HEK293T (cell line): ENCODE measurements around the gene RAD51B.

Experiments used
- CTCF ChIA-PET: fragments of 350-600 bp; formaldehyde crosslinking; extraction: SDS; loops from one replicate; lab custom pipeline; 2021; ENCODE audit warnings: antibody characterized with exemption, inconsistent platforms; lab: Yijun Ruan, JAX
- POLR2A ChIA-PET: fragments of 350-600 bp; formaldehyde crosslinking; extraction: SDS; loops from one replicate; lab custom pipeline; 2020; ENCODE audit warnings: antibody characterized with exemption, inconsistent platforms; lab: Yijun Ruan, JAX
- DNase-seq: peaks from one replicate; pipeline ENCODE4 v3.0.0; 2012; ENCODE audit warnings: mixed read lengths; ENCODE audit errors: extremely low spot score
- ARNT ChIP-seq: fragments of 450-650 bp; IDR thresholded peaks from 2 replicates; pipeline ENCODE4 v1.6.1; 2017; ENCODE audit warnings: mild to moderate bottlenecking
- BHLHE40 ChIP-seq: fragments of 450-650 bp; IDR thresholded peaks from 2 replicates; pipeline ENCODE4 v1.6.1; 2016; ENCODE audit warnings: mild to moderate bottlenecking, moderate library complexity, borderline replicate concordance
- CTBP1 ChIP-seq: fragments of 450-650 bp; IDR thresholded peaks from 2 replicates; pipeline ENCODE4 v1.6.1; 2016; ENCODE audit warnings: borderline replicate concordance
- ELF4 ChIP-seq: fragments of 450-650 bp; IDR thresholded peaks from 2 replicates; pipeline ENCODE4 v1.6.1; 2017; ENCODE audit warnings: antibody characterized with exemption
- FOXA1 ChIP-seq: fragments of 450-650 bp; IDR thresholded peaks from 2 replicates; pipeline ENCODE4 v1.6.1; 2016; ENCODE audit warnings: mild to moderate bottlenecking
- FOXK2 ChIP-seq: fragments of 450-650 bp; IDR thresholded peaks from 2 replicates; pipeline ENCODE4 v1.6.1; 2016; ENCODE audit warnings: mild to moderate bottlenecking
- FOXM1 ChIP-seq: fragments of 450-650 bp; IDR thresholded peaks from 2 replicates; pipeline ENCODE4 v1.6.1; 2017; ENCODE audit warnings: mild to moderate bottlenecking, borderline replicate concordance
- HDGF ChIP-seq: fragments of 450-650 bp; IDR thresholded peaks from 2 replicates; pipeline ENCODE4 v1.6.1; 2017; ENCODE audit warnings: antibody characterized with exemption, borderline replicate concordance
- L3MBTL2 ChIP-seq: fragments of 450-650 bp; conservative IDR thresholded peaks from 2 replicates; pipeline ENCODE4 v1.6.1; 2016; ENCODE audit warnings: mild to moderate bottlenecking
- LEF1 ChIP-seq: fragments of 450-650 bp; IDR thresholded peaks from 2 replicates; pipeline ENCODE4 v1.6.1; 2017; ENCODE audit warnings: mild to moderate bottlenecking, borderline replicate concordance
- NFRKB ChIP-seq: fragments of 450-650 bp; IDR thresholded peaks from 2 replicates; pipeline ENCODE4 v1.6.1; 2016; ENCODE audit warnings: mild to moderate bottlenecking, moderate library complexity
- PKNOX1 ChIP-seq: fragments of 450-650 bp; IDR thresholded peaks from 2 replicates; pipeline ENCODE4 v1.6.1; 2016
- SP1 ChIP-seq: fragments of 450-650 bp; IDR thresholded peaks from 2 replicates; pipeline ENCODE4 v1.6.1; 2017
- SUZ12 ChIP-seq: fragments of 450-650 bp; IDR thresholded peaks from 2 replicates; pipeline ENCODE4 v1.6.1; 2016; ENCODE audit warnings: mild to moderate bottlenecking
- TARDBP ChIP-seq: fragments of 450-650 bp; IDR thresholded peaks from 2 replicates; pipeline ENCODE4 v1.6.1; 2016
- ZNF384 ChIP-seq: fragments of 450-650 bp; IDR thresholded peaks from 2 replicates; pipeline ENCODE4 v1.6.1; 2016

The RAD51B gene

GRCh38 chr14:68368850-68369249 is 549.3 kb downstream of the RAD51B start:
- DNase-seq: no peak
- CTCF ChIA-PET: no interaction called here
- POLR2A ChIA-PET: no interaction called here
- TF ChIP-seq HDGF: no peak
- TF ChIP-seq ELF4: no peak
- TF ChIP-seq SUZ12: no peak
- no peak for TF ChIP-seq ARNT
- TF ChIP-seq PKNOX1: no peak
- no peak for TF ChIP-seq BHLHE40
- TF ChIP-seq NFRKB: no peak
- no peak for TF ChIP-seq FOXA1
- no peak for TF ChIP-seq LEF1
- TF ChIP-seq TARDBP: no peak
- no peak for TF ChIP-seq FOXM1
- TF ChIP-seq FOXK2: no peak

DNA sequence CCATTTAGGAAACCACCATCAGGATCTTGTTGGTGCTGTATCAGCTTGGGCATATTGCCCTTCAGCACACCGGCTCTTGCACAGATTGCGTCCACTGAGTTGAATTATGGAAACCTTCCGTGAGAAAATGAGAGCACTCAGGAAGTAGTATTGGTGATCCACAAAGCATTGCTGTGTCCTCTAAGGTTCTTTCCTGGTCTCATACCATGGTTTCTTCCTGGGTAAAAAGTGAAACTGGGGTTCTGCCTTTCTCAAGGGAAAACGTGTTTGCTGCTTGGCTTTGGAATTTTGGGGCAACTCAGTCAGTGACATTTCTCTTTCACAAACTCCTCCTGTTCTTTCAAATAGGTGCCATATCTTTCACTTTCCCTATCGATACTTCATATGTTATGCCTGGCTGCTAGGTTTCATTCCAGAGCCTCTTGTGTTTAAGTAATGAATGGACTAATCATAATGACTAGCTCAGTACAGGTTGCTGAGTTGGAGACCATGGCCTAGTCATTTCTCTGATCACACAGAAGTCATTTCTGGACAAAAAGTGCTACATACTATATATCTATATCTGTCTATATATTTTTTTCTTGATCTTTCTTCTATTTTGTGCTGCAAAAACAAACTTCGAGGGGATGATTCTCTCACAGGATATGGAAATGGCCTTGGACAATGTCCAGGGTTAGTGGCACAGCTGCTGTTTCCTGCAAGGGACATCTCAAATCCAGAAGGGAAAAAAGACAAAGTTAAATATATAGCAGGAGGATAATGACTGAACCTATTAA is 549.9 kb downstream of the RAD51B start:
- CTCF ChIA-PET: no interaction called here
- TF ChIP-seq ELF4 (no peak), FOXM1 (no peak), FOXA1 (no peak), BHLHE40 (no peak), NFRKB (no peak), ARNT (no peak), SP1 (no peak), HDGF (no peak), FOXK2 (no peak), CTBP1 (no peak), L3MBTL2 (no peak), LEF1 (no peak), PKNOX1 (no peak), ZNF384 (no peak)
- DNase-seq: no peak
- POLR2A ChIA-PET: no interaction called here

GRCh38 chr14:68370057-68370360 is 550.4 kb downstream of the RAD51B start:
- TF ChIP-seq FOXM1: no peak
- no peak for TF ChIP-seq ARNT
- TF ChIP-seq FOXK2: no peak
- TF ChIP-seq CTBP1: no peak
- no peak for TF ChIP-seq FOXA1
- TF ChIP-seq TARDBP: no peak
- no peak for TF ChIP-seq SUZ12
- no peak for TF ChIP-seq NFRKB
- TF ChIP-seq HDGF: no peak
- TF ChIP-seq L3MBTL2: no peak
- TF ChIP-seq ELF4: no peak
- no peak for TF ChIP-seq LEF1
- no peak for TF ChIP-seq SP1
- no peak for TF ChIP-seq ZNF384
- no peak for TF ChIP-seq PKNOX1
- CTCF ChIA-PET: no interaction called here
- DNase-seq: no peak
- POLR2A ChIA-PET: no interaction called here

DNA sequence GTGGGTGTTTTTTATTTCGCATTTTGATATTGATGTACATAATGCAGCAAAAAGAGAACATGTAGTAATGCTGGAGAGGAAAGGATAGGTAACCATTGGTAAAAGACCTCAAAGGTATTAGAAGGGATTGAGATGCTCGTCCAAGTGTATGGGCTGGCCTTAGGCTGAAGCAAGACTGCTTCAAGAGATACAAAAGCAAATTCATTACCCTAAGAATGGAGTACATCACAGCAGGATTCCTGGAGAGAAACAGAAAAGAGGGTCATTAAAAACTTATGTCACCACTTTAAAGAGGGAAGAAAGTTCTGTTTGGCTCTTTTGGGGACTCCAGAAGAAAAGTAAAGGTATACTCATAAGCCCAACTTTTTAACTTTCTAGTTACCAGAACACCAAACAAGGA is 552.8 kb downstream of the RAD51B start:
- no peak for DNase-seq
- POLR2A ChIA-PET: no interaction called here
- TF ChIP-seq LEF1 (no peak), L3MBTL2 (no peak), TARDBP (no peak), FOXM1 (no peak), CTBP1 (no peak), PKNOX1 (no peak), ELF4 (no peak), FOXA1 (no peak), BHLHE40 (no peak), NFRKB (no peak), ZNF384 (no peak), HDGF (no peak), SUZ12 (no peak), SP1 (no peak), FOXK2 (no peak), ARNT (no peak)
- CTCF ChIA-PET: no interaction called here

- TF ChIP-seq HDGF (no peak), BHLHE40 (no peak), TARDBP (no peak), ZNF384 (no peak), LEF1 (no peak), CTBP1 (no peak), SUZ12 (no peak), L3MBTL2 (no peak), ELF4 (no peak), FOXM1 (no peak), FOXK2 (no peak), NFRKB (no peak)
- no peak for DNase-seq
- CTCF ChIA-PET: no interaction called here
- POLR2A ChIA-PET: no interaction called here
These were observed 553.6 kb downstream of the RAD51B start for GRCh38 chr14:68373124-68373646.
